ENCODE results near the gene PROK1. TPM values are rescaled to one million over a fixed set of nuclear protein-coding genes. Genes with fewer than 3 reads are reported as not detected.
A peak's percentile ranks its signal among the peaks of the same experiment; 100 is the strongest.

The PROK1 gene
- total and polyA plus RNA-seq, 2 experiments from 2014 or later: not detected

DNA sequence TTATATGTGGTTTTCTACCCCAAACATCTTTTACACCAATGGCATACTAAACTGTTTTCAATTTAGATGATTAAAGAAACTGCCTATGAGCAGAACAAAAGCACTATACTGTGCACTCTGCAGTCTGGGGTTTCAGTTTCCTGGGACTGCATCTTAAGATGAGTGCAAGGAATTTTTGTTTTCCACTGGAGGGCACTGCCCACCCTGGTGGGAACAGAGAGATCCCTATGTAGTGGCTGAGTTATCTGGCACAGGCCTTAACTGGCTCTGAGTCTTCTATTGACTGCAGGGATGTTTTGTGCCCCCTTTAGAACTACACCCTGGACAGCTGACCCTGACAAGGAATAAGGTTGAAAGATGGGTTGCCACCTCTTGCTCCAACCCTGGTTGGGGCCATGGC lies 12.0 kb downstream of the PROK1 start:
- Histone ChIP-seq H3K79me2 (replicated peaks; ENCODE audit: insufficient read depth) (no peaks in the 10 kb centered on the region), H3K27ac (ENCODE audit: low read depth) (no peak overlapping the region), H2AFZ (no peak overlapping the region), H3K27me3 (ENCODE audit: insufficient read depth) (no peaks in the 10 kb centered on the region), H3K36me3 (ENCODE audit: insufficient read depth) (no peaks in the 10 kb centered on the region), H3F3A (replicated peaks; ENCODE audit: low read depth) (no peaks in the 10 kb centered on the region), H3K9me2 (ENCODE audit: insufficient read depth) (no peaks in the 10 kb centered on the region), H3K4me2 (no peak overlapping the region), H4K20me1 (replicated peaks; ENCODE audit: insufficient read depth) (no peaks in the 10 kb centered on the region), H3K4me3 (no peak overlapping the region), H3K4me1 (ENCODE audit: insufficient read depth) (no peaks in the 10 kb centered on the region)
- TF ChIP-seq, protein P1, sequence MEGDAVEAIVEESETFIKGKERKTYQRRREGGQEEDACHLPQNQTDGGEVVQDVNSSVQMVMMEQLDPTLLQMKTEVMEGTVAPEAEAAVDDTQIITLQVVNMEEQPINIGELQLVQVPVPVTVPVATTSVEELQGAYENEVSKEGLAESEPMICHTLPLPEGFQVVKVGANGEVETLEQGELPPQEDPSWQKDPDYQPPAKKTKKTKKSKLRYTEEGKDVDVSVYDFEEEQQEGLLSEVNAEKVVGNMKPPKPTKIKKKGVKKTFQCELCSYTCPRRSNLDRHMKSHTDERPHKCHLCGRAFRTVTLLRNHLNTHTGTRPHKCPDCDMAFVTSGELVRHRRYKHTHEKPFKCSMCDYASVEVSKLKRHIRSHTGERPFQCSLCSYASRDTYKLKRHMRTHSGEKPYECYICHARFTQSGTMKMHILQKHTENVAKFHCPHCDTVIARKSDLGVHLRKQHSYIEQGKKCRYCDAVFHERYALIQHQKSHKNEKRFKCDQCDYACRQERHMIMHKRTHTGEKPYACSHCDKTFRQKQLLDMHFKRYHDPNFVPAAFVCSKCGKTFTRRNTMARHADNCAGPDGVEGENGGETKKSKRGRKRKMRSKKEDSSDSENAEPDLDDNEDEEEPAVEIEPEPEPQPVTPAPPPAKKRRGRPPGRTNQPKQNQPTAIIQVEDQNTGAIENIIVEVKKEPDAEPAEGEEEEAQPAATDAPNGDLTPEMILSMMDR (conservative IDR thresholded peaks at IDR 0.05; ENCODE audit: low read depth in 2 of 2): peak in 1 of 2 experiments; percentile 24; a peak in 2 of 4 replicates
- no peak for TF ChIP-seq CREB1 (CRISPR knock-in tag; IDR thresholded peaks at IDR 0.05; ENCODE audit: low read depth)
- Mint-ChIP-seq H3K27me3 (ENCODE audit: insufficient read depth, low read depth, poor library complexity) (peaks cover 5% of the 10 kb centered on the region), H3K36me3 (ENCODE audit: low read depth) (no peaks in the 10 kb centered on the region), H3K4me1 (no peaks in the 10 kb centered on the region), H3K27ac (no peak overlapping the region), H3K9me3 (no peaks in the 10 kb centered on the region), H3K4me3 (no peak overlapping the region)
- DNase-seq (ENCODE audit: low spot score): no peak
- ATAC-seq: no peak

DNA sequence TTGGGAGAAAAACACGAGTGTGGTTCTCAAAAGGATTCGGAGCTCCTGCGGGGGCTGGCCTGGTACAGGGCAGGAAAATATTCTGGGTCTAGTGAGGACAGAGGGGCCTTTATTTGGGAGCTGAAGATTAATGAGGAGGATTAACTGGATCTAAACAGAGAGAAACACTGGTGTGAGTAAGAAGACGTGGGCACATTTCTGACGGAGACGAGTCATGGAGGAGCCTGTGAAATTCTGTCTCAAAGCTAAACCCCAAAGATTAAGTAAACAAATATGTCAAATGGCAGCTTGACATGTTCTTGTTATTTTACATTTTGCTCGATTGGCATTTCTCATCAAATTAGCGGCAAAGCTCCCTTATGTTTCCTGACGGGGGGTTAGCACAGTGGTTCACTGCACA lies 12.8 kb downstream of the PROK1 start:
- H3K4me1 Mint-ChIP-seq: no peaks in the 10 kb centered on the region
- no peaks in the 10 kb centered on the region for H3K9me3 Mint-ChIP-seq
- H3K36me3 ChIP-seq (ENCODE audit: insufficient read depth): no peaks in the 10 kb centered on the region
- no peaks in the 10 kb centered on the region for H3K79me2 ChIP-seq (replicated peaks; ENCODE audit: insufficient read depth)
- H3K4me2 ChIP-seq: no peak overlapping the region
- no peak overlapping the region for H3K4me3 ChIP-seq
- H3K27me3 Mint-ChIP-seq (ENCODE audit: insufficient read depth, low read depth, poor library complexity): peaks cover 5% of the 10 kb centered on the region
- H2AFZ ChIP-seq: no peak overlapping the region
- no peaks in the 10 kb centered on the region for H4K20me1 ChIP-seq (replicated peaks; ENCODE audit: insufficient read depth)
- no peaks in the 10 kb centered on the region for H3K27me3 ChIP-seq (ENCODE audit: insufficient read depth)
- ATAC-seq: no peak
- H3K27ac Mint-ChIP-seq: no peak overlapping the region
- no peak for TF ChIP-seq EZH2 (IDR thresholded peaks at IDR 0.05; ENCODE audit: low read depth, unreplicated experiment)
- TF ChIP-seq, protein P2, sequence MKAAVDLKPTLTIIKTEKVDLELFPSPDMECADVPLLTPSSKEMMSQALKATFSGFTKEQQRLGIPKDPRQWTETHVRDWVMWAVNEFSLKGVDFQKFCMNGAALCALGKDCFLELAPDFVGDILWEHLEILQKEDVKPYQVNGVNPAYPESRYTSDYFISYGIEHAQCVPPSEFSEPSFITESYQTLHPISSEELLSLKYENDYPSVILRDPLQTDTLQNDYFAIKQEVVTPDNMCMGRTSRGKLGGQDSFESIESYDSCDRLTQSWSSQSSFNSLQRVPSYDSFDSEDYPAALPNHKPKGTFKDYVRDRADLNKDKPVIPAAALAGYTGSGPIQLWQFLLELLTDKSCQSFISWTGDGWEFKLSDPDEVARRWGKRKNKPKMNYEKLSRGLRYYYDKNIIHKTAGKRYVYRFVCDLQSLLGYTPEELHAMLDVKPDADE (IDR thresholded peaks at IDR 0.05): no peak
- TF ChIP-seq ZNF331 (CRISPR knock-in tag; IDR thresholded peaks at IDR 0.05; ENCODE audit: low read depth): no peak
- no peak for TF ChIP-seq STAT1 (IDR thresholded peaks at IDR 0.05; ENCODE audit: unreplicated experiment)
- H3K4me3 Mint-ChIP-seq: no peak overlapping the region
- no peak for DNase-seq (ENCODE audit: low spot score)
- H3F3A ChIP-seq (replicated peaks; ENCODE audit: low read depth): no peaks in the 10 kb centered on the region
- no peaks in the 10 kb centered on the region for H3K36me3 Mint-ChIP-seq (ENCODE audit: low read depth)
- H3K27ac ChIP-seq (ENCODE audit: low read depth): no peak overlapping the region
- H3K4me1 ChIP-seq (ENCODE audit: insufficient read depth): no peaks in the 10 kb centered on the region
- H3K9me2 ChIP-seq (ENCODE audit: insufficient read depth): no peaks in the 10 kb centered on the region

DNA sequence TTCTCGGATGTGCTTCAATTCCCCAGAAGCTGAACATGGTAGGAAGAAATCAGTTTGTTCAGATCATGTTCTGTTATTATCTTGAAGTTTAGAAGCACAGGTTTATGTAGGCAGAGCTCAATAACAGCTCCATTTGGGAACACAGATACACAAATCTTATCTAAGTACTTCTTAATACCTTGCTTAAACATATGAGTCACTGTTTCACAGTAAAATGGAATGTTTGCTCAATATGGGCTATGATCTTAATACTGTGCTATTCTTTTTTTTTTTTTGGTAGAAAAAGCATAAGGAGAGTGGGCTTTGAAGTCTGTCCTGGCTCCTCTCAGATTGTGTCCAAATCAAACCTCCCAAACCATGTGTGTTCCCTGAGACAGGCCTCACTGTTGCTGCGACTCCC lies 13.4 kb downstream of the PROK1 start:
- Histone ChIP-seq H3K4me1 (ENCODE audit: insufficient read depth) (no peaks in the 10 kb centered on the region), H2AFZ (no peak overlapping the region), H3K79me2 (replicated peaks; ENCODE audit: insufficient read depth) (no peaks in the 10 kb centered on the region), H3F3A (replicated peaks; ENCODE audit: low read depth) (no peaks in the 10 kb centered on the region), H3K4me3 (no peak overlapping the region), H3K36me3 (ENCODE audit: insufficient read depth) (no peaks in the 10 kb centered on the region), H3K4me2 (no peak overlapping the region), H4K20me1 (replicated peaks; ENCODE audit: insufficient read depth) (no peaks in the 10 kb centered on the region), H3K27ac (ENCODE audit: low read depth) (no peak overlapping the region), H3K9me2 (ENCODE audit: insufficient read depth) (no peaks in the 10 kb centered on the region), H3K27me3 (ENCODE audit: insufficient read depth) (no peaks in the 10 kb centered on the region)
- ATAC-seq: no peak
- Mint-ChIP-seq H3K4me3 (no peak overlapping the region), H3K27ac (no peak overlapping the region), H3K36me3 (ENCODE audit: low read depth) (no peaks in the 10 kb centered on the region), H3K27me3 (ENCODE audit: insufficient read depth, low read depth, poor library complexity) (peaks cover 5% of the 10 kb centered on the region), H3K9me3 (no peaks in the 10 kb centered on the region), H3K4me1 (no peaks in the 10 kb centered on the region)
- no peak for DNase-seq (ENCODE audit: low spot score)
- TF ChIP-seq EZH2 (IDR thresholded peaks at IDR 0.05; ENCODE audit: low read depth, unreplicated experiment) (no peak), CREB1 (CRISPR knock-in tag; IDR thresholded peaks at IDR 0.05; ENCODE audit: low read depth) (no peak), EZH2phosphoT487 (IDR thresholded peaks at IDR 0.05; ENCODE audit: unreplicated experiment) (no peak)
- TF ChIP-seq, protein P3, sequence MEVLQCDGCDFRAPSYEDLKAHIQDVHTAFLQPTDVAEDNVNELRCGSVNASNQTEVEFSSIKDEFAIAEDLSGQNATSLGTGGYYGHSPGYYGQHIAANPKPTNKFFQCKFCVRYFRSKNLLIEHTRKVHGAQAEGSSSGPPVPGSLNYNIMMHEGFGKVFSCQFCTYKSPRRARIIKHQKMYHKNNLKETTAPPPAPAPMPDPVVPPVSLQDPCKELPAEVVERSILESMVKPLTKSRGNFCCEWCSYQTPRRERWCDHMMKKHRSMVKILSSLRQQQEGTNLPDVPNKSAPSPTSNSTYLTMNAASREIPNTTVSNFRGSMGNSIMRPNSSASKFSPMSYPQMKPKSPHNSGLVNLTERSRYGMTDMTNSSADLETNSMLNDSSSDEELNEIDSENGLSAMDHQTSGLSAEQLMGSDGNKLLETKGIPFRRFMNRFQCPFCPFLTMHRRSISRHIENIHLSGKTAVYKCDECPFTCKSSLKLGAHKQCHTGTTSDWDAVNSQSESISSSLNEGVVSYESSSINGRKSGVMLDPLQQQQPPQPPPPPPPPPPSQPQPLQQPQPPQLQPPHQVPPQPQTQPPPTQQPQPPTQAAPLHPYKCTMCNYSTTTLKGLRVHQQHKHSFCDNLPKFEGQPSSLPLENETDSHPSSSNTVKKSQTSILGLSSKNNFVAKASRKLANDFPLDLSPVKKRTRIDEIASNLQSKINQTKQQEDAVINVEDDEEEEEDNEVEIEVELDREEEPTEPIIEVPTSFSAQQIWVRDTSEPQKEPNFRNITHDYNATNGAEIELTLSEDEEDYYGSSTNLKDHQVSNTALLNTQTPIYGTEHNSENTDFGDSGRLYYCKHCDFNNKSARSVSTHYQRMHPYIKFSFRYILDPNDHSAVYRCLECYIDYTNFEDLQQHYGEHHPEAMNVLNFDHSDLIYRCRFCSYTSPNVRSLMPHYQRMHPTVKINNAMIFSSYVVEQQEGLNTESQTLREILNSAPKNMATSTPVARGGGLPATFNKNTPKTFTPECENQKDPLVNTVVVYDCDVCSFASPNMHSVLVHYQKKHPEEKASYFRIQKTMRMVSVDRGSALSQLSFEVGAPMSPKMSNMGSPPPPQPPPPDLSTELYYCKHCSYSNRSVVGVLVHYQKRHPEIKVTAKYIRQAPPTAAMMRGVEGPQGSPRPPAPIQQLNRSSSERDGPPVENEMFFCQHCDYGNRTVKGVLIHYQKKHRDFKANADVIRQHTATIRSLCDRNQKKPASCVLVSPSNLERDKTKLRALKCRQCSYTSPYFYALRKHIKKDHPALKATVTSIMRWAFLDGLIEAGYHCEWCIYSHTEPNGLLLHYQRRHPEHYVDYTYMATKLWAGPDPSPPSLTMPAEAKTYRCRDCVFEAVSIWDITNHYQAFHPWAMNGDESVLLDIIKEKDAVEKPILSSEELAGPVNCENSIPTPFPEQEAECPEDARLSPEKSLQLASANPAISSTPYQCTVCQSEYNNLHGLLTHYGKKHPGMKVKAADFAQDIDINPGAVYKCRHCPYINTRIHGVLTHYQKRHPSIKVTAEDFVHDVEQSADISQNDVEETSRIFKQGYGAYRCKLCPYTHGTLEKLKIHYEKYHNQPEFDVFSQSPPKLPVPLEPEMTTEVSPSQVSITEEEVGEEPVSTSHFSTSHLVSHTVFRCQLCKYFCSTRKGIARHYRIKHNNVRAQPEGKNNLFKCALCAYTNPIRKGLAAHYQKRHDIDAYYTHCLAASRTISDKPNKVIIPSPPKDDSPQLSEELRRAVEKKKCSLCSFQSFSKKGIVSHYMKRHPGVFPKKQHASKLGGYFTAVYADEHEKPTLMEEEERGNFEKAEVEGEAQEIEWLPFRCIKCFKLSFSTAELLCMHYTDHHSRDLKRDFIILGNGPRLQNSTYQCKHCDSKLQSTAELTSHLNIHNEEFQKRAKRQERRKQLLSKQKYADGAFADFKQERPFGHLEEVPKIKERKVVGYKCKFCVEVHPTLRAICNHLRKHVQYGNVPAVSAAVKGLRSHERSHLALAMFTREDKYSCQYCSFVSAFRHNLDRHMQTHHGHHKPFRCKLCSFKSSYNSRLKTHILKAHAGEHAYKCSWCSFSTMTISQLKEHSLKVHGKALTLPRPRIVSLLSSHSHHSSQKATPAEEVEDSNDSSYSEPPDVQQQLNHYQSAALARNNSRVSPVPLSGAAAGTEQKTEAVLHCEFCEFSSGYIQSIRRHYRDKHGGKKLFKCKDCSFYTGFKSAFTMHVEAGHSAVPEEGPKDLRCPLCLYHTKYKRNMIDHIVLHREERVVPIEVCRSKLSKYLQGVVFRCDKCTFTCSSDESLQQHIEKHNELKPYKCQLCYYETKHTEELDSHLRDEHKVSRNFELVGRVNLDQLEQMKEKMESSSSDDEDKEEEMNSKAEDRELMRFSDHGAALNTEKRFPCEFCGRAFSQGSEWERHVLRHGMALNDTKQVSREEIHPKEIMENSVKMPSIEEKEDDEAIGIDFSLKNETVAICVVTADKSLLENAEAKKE (CRISPR knock-in tag; IDR thresholded peaks at IDR 0.05): no peak
